VCaP (cell line): Measurements from ENCODE around the gene POU2F3.

Experiments used
- H3K27ac ChIP-seq: fragments of 450-650 bp; 2 replicates; pipeline ENCODE4 v1.5.1; 2017
- TF ChIP-seq, protein P1 (sequence below): fragments of 450-650 bp; conservative IDR thresholded peaks from 2 replicates; pipeline ENCODE4 v1.5.1; 2017; ENCODE audit warnings: mild to moderate bottlenecking, moderate library complexity

POU2F3 gene

DNA sequence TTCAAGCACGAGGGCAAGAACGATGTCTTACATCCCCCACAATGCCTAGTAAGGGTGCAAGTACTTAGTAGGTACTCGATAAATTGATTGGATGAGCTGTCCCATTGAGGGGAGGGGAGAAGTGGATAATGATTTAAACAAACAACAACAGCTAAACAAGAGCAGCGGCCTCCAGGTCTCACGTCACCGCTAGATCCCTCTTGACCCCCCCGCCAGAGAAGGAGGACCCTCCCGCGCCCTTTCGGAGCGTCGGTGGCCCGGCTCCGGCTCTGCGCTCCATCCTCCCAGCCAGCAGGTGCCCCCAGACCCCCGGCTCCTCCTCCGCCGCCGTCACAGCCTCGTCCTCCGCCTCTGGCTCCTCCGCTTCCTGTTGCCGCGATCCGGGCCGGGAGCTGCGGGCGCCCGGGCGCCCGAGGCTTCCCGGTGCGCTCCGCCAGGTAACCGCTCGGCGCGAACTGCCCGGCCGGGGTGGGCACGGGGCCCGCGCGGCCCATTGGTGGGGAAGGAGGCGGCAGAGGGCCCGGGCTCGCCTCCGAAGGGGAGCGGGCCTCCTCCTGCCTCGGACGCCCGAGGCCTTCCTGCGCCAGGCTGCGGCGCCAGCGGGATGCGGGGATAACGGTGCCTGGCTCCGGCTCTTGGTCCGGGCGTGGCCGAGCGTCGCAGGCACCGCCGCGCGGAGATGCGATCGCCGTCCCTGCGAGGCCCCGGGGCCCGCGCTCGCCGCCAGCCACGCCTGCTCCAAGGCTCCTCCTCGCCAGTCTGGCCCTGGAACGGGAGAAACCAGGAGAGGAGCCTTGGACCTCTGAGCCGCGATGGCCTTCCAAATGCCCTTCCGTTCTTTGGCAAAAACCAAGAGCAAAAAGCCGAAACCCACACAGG lies 85.2 kb downstream of the POU2F3 start, which contains the start of gene TLCD5:
Gene TLCD5, plus strand, starts transcription at position 368 of the 879 bp plus-strand sequence. CDS start 2,143 bp downstream, outside the sequence.
- H3K27ac ChIP-seq = peak within 1 kb of the TSS; percentile 97
- TF ChIP-seq, protein P1, sequence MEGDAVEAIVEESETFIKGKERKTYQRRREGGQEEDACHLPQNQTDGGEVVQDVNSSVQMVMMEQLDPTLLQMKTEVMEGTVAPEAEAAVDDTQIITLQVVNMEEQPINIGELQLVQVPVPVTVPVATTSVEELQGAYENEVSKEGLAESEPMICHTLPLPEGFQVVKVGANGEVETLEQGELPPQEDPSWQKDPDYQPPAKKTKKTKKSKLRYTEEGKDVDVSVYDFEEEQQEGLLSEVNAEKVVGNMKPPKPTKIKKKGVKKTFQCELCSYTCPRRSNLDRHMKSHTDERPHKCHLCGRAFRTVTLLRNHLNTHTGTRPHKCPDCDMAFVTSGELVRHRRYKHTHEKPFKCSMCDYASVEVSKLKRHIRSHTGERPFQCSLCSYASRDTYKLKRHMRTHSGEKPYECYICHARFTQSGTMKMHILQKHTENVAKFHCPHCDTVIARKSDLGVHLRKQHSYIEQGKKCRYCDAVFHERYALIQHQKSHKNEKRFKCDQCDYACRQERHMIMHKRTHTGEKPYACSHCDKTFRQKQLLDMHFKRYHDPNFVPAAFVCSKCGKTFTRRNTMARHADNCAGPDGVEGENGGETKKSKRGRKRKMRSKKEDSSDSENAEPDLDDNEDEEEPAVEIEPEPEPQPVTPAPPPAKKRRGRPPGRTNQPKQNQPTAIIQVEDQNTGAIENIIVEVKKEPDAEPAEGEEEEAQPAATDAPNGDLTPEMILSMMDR = peak; percentile 55

DNA sequence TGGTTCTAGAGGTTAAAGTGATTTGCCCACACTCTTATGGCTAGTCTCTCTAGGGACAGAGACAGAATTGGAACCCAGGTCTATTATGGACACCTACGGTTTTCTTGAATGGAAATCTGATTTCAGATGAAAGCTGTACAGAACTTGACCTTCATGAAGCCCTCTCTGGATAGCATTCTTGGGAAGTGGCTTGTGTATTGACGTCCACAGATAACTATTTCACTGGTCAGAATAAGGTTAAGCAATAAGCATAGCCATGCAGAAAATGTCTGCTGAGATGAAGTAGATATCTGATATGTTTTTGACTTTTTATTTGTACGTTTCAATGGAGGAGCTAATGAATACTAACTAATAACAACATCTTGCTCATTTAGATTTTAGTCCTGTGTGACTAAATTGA lies 86.3 kb downstream of the POU2F3 start:
- peak overlapping the region; percentile 97 for H3K27ac ChIP-seq
- TF ChIP-seq, protein P1 = no peak

DNA sequence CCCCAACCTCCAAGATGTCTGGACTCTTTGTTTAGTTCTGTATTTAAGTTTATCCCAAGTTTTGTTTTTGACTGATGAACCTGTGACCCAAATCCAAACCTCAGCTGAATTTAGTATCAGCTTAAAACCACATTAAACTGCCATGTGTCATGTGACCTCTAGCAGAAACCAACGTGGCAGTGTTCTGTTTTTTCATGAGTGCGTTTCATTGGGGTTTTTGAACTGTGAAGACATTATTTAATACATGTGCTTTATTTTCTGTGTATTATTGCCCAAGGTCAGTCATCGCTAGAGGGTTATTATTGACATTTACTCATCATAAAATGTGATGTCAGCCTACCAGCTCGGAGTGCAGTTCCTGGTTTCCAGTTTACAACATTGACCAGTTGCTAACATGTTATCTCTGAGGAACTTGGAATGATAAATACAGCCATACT lies 86.9 kb downstream of the POU2F3 start:
- H3K27ac ChIP-seq = peak overlapping the region; percentile 97
- TF ChIP-seq, protein P1 = no peak

DNA sequence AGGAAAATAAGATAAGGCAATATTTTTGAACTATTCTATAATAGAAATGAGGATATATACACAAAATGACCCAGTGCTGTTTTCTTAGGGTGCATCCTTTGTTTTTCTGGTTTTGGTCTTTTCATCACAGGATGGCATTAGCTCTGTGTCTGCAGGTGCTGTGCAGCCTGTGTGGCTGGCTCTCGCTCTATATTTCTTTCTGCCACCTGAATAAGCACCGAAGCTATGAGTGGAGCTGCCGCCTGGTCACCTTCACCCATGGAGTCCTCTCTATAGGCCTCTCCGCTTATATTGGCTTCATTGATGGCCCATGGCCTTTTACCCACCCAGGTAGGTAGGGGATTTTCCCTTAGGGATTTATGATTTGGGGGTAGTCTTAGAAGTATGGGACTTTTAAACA lies 87.4 kb downstream of the POU2F3 start:
- H3K27ac ChIP-seq = peak overlapping the region; percentile 97
- TF ChIP-seq, protein P1 = no peak

DNA sequence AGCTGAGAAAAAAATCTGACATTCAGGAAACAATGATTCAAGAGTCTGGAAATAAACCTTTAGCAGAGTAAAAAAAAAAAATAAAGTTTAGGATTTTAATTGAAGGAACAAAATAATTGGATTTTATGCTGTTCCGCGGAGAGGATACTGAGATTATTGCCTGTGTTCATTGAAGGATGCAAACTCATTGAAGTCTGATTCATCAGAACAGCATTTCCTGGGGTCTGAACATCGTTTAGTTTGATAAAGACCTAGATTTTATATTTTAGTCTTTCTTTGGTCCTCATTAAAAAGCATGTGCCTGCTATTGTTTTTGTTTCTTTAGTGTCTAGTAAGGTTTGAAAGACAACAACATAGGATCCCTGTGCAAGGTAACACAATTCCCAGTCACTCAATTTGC lies 89.6 kb downstream of the POU2F3 start:
- H3K27ac ChIP-seq = no peak overlapping the region
- TF ChIP-seq, protein P1 = no peak

DNA sequence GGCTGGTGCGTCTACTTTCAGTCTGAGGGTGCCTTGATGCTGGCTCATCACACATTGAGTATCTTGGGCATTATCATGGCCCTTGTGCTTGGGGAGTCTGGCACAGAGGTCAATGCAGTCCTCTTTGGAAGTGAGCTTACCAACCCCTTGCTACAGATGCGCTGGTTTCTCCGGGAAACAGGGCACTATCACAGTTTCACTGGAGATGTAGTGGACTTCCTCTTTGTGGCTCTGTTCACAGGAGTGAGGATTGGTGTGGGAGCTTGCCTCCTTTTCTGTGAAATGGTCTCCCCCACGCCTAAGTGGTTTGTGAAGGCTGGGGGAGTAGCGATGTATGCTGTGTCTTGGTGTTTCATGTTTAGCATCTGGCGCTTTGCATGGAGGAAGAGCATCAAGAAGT lies 90.1 kb downstream of the POU2F3 start:
- H3K27ac ChIP-seq = no peak overlapping the region
- TF ChIP-seq, protein P1 = no peak

DNA sequence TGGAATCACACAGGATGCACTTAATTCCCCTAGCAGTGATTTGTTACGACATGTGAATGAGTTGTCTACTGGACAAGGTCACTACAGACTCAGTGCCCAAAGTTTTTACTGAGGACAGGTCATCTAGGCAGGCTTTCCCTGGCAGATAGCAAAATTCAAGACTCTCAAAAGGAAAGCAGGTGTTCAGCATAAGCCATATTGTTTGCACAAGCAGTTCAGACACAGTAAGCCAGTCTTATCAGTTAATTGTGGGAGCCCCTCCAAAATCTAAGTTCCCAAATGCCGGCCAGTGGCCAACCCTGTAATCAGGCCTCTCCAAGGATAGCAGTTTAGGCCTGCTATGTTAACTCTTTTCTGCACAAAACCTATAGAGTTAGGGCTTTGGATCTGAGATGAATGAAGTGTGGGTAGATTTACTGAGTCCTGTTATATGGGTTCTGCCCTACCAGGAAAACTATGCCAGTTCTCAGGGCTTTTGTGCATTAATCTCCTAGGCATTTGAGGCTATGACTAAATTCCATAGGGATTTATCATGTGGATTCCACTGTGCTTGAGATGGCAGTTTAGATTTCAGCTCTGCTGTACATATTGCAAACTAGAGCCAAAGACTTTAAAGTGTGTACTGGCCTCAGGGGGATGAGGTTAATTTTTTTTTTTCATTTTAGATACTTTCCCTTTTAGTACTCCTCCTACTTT lies 91.5 kb downstream of the POU2F3 start:
- 0 out of 2 replicates have a peak overlapping the region, but pooled peaks have one; percentile 9 for H3K27ac ChIP-seq
- TF ChIP-seq, protein P1 = no peak
